ENCODE measurements around the gene MBD4.
"Not testable (repeated sequence)": the region's sequence is repeated elsewhere in the genome, so short reads cannot be mapped to it uniquely, and the experiment has no call there.

MBD4 gene

DNA sequence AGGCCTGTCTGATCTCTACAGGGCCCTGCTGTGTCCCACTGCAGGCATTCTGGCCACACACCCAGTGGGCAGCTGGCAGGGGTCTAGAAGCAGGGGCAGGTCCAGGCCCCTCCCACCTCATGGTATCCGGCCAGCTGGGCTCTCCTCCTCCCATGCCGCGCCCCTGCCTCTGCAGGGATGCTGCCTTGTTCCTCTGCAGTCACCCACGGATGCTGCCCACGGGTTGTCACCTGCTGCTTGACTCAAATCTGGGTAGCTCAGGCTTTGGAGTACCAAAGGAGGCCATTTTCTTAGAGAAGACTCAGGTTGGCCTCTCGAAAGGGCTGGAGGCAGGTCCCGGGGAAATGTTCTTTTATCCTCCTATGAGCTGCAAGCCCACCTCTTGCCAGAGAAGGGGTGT, 36.3 kb downstream of the MBD4 start:
- DNase-seq = no peak

GRCh38 chr3:129402616-129403015, 37.1 kb downstream of the MBD4 start:
- DNase-seq = no peak

DNA sequence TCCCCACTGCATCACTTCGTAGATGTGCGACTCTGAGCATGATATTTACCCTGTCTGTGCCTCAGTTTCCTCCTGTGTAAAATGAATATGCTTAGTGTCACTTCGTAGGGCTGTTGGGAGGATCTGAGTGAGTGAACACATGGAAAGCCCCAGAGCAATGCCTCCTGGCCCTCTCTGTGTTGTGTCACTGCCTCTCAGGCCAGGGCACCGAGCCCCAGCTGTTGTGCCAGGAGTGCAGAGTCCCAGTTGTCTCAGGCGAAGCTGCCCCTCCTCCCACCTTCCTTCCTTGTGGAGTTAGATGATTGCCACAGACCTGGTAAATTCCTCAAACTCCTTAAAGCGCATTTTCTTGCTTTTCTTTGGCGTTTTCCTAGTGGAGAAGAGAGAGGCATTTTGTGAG, 37.5 kb downstream of the MBD4 start:
- no peak for DNase-seq

GRCh38 chr3:129399895-129400357, 39.8 kb downstream of the MBD4 start:
- DNase-seq = no peak

DNA sequence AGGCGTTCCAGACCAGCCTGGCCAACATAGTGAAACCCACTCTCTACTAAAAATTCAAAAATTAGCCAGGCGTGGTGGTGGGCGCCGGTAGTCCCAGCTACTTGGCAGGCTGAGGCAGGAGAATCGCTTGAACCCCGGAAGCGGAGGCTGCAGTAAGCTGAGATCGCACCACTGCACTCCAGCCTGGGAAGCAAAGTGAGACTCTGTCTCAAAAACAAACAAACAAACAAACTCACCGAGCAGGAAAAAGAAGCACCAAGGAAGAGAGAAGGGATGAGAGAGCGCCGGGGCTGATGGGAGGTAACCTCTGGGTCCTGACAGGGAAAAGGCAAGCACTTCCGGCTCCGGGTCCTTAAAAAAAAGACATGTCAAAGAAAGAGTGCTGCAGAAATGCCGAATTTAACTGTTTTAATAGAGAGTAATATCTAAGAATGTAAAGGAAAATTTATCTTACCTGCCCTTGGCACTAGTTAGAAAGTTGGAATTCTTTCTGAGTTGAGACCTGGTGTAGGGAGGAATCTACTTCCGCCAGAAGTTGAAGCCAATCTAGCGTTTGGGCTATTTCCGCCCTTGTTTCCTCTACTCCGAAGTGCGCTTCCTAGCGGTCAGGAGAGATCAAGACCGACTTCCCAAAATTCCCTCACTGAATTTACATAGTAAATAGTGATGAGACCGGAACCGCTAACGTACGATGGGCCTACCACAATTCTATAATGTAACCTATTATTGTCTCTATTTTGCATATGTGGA, 40.4 kb downstream of the MBD4 start:
- peak; percentile 67 for DNase-seq

GRCh38 chr3:129398803-129399144, 41.0 kb downstream of the MBD4 start:
- DNase-seq = no peak

GRCh38 chr3:129393760-129394564, 45.8 kb downstream of the MBD4 start:
- DNase-seq = not testable (repeated sequence)

- DNase-seq = no peak
Measured at GRCh38 chr3:129393271-129393670, 46.5 kb downstream of the MBD4 start.

DNA sequence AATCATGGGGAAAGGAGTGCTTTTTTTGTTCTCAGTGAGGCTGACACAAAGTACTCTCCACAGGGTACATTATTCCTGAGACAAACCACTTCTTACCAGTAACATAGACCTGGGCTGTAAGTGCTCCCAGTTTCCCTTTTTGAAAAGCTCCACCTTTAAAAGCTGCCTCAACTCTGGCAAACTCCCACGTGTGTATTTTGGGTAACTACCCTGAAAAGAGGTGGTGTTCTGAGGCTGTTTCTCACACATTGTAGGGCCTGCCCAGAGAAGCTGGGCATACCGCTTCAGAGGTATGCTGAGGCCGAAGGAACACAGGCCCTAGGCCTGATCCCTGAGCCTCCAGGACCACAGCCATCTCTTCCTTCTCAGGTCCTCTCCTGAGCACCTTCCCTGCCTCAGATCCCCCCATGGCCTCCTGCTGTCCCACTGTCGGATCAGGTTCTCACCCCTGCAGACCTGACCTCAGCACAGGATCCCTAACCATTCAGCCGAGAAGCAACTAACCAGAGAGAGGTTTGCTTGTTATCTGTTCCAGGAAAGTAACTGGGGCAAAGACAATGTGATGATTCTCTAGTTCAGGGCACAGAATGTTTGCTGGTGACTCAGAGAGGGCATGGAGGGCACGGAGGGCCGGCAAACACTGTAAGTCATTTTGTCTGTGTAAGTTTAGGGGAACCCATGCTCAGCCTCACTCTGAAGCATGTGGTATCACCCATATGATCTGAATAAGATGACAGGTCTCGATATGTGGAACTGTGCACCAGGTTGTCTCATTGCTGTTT, 47.5 kb downstream of the MBD4 start:
- DNase-seq = not testable (repeated sequence)

GRCh38 chr3:129391583-129391982, 48.2 kb downstream of the MBD4 start:
- DNase-seq = not testable (repeated sequence)

DNA sequence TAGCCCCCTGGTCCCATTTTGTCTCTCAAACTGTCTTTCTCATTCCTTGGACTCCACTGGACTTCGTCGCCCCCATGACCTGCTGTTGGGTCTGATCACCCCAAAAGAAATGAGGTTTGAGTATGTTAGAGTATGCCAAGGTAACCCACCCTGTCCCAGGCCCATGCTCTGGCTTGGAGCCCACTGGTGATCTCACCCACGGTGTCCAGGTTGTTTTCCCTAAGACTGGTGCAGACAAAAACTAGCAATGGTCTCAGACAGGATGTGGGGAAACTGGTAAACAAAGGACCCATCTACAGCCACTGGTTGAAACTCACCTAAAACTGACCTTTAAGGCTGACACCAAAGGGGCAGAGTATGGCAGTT, 50.2 kb downstream of the MBD4 start:
- no peak for DNase-seq

DNA sequence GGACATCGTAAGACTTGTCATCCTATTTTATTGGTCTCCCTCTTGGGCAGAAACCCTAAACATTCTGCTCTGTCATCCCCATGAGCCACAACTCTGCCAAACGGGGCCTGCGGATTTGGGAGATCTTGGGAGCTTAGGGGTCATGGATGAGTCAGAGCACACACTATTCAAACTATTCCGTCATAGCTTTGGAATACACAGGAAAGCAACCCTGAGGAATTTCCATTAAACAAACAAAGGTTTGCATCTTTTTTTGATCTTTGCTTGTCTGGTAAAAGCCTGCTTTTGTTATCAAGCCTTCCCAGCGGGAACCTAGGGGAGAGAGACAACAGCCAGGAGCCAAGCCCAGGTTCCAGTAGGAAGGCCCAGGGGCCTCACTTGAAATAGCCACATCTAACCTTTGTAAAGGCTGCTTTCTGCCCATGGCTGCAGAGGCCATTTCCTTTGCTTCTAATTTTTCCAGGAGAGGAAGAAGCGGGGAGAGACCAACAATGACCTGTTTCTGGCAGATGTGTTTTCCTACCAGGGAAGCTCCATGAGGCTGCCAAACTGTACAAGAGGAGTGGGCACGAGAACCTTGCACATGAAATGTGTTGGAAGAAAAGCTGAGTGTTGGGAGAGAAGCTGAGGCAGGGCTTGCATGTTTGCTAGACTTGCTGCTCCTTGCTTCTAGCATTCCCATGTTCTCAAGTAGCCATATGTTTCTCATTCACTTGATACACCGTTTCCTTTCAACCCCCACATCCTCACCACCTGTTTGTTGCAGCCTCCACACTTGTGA, 50.8 kb downstream of the MBD4 start:
- not testable (repeated sequence) for DNase-seq

GRCh38 chr3:129387487-129387886, 52.3 kb downstream of the MBD4 start:
- no peak for DNase-seq

DNA sequence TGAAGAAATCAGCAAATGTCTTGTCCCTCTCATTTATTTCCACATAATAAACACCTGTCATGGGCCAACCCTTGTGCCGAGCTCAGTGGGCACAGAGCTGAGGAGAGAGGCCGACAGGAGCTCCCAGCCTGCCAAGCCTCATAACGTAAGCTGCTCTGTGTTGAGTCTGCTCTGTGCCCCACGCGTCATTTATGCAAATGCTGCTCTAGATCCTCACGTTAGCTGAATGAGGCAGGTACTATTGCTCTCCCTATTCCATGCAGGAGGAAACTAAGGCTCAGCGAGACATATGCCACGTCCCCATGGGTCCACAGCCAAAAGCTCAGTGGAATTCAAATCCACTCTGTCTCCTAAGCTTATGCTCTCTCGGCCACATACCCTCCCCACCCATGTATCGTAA, 52.8 kb downstream of the MBD4 start:
- DNase-seq = no peak

DNA sequence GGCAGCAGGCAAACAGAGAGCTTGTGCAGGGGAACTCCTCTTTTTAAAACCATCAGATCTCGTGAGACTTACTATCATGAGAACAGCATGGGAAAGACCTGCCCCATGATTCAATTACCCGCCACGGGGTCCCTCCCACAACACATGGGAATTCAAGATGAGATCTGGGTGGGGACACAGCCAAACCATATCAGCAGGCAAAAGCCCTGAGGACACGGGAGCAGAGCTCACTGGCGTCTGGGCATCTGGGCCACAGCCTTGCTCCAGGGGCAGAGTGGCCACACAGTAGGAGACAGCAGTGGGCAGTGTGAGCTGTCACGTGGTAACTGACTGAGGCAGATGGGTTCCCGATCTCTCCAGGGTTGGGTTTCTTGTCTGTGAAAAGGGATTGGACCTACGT, 54.2 kb downstream of the MBD4 start:
- DNase-seq = not testable (repeated sequence)

DNA sequence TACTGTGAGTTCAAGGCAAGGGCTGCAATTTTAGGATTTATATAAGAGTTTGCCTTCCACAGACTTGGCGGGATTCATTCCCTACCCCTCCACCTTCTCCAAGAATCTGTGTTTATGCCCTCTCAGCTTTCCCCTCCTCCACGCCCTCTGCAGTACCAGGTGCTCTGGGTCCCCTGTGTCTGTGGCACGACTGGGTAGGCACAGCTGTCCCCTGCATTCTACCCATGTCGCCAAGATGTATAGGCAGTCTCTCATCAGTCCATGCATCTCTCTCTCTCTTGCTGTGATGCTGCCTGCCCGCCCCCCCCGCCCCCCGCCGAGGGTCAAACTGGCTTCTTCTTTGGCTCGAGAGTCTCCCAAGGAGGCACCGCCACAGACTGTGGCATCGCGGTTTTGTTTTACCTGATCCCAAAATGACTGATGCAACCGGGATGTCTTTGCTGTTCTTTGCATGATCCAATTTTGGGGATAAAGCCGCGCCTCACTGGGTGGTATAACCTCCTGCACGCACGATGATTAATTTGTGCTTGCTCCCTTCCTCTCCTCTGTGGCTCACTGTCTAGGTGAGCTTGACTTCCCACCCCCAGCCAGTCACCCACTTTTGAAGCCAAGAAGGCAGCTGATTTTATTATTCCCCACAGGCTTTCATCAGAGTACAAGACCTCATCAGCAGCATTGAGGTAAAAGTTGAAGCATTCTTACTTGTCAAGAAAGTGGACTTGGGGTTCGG, 55.0 kb downstream of the MBD4 start:
- DNase-seq = no peak

GRCh38 chr3:129384103-129384502, 55.6 kb downstream of the MBD4 start:
- not testable (repeated sequence) for DNase-seq

DNA sequence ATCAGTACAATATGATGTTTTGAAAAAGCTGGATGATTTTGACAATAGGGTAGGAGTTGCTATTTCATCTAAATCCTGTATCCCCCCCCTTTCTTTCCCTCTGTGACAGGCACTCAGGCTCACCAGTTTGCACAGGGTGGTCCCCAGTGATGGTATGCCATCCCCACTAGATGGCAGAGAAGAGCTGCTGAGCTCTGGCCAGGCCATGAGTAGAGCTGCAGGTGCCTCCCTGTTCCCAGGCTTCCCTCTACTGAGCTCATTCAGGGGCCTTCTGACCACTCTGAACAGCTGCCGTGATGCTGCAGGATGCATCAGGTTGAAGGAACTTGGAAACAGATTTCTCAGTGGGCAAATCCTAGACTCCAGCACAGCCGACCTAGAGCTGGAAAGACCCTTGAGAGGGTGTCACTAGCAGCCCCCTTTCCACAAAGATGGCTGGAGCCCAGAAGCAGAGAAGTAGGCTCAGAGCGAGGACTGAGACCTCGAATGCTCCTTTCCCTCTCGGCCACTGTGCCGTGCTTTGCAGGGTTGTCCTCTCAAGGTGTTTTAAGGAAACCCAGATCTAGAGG, 56.4 kb downstream of the MBD4 start:
- DNase-seq = peak; percentile 10

DNA sequence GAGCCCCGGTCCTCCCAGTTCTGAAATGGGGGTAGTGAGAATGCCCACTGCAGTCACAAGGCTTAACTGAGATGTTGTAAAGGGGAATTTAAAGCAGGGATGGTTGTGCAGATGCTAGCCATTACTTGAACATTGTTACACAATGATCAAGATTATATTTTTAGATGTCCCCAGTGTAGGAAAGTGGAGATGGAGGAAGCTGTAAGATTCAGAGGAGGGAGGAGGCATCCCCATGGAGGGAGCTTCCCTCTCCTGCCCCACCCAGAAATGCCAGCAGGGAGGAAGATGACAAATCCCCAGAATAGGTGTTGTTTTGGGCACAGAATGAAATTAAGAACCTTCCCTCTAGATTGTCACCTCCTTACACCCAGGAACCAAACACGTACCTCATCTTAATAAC, 57.4 kb downstream of the MBD4 start:
- DNase-seq = no peak

Data from effector CD8-positive, alpha-beta T cell (primary cell).